GM18873 (cell line): ENCODE results near the gene SLC9A3.

Experiments used
- ATAC-seq: cut with Tn5 transposase; IDR thresholded peaks from one replicate; pipeline ENCODE4 v1.9.1; 2021; ENCODE audit warnings: mild to moderate bottlenecking, moderate library complexity, moderate number of reproducible peaks; ENCODE audit not compliant: unreplicated experiment, low FRiP score

SLC9A3 gene

GRCh38 chr5:555058-555623 is 30.9 kb upstream of the SLC9A3 start:
- no peak for ATAC-seq

GRCh38 chr5:554284-554988 is 30.2 kb upstream of the SLC9A3 start:
- ATAC-seq, result no peak

GRCh38 chr5:553874-554273 is 29.6 kb upstream of the SLC9A3 start:
- no peak for ATAC-seq

GRCh38 chr5:551406-551805 is 27.2 kb upstream of the SLC9A3 start:
- no peak for ATAC-seq

GRCh38 chr5:549229-549628 is 25.0 kb upstream of the SLC9A3 start:
- ATAC-seq, result no peak

GRCh38 chr5:548256-548655 is 24.0 kb upstream of the SLC9A3 start:
- no peak for ATAC-seq

GRCh38 chr5:547086-547924 is 23.1 kb upstream of the SLC9A3 start:
- no peak for ATAC-seq

GRCh38 chr5:546376-546908 is 22.2 kb upstream of the SLC9A3 start:
- ATAC-seq, result no peak

GRCh38 chr5:545641-546375 is 21.6 kb upstream of the SLC9A3 start:
- ATAC-seq, result no peak

- ATAC-seq, result no peak
Observed at GRCh38 chr5:544675-545355, 20.6 kb upstream of the SLC9A3 start.

- peak; percentile 83 for ATAC-seq
Observed at GRCh38 chr5:543755-544674, 19.8 kb upstream of the SLC9A3 start.

GRCh38 chr5:543351-543750 is 19.1 kb upstream of the SLC9A3 start:
- ATAC-seq, result no peak

- ATAC-seq, result no peak
Observed at GRCh38 chr5:542319-543311, 18.4 kb upstream of the SLC9A3 start.

- ATAC-seq, result no peak
Observed at GRCh38 chr5:541539-542318, 17.5 kb upstream of the SLC9A3 start.

- ATAC-seq, result no peak
Observed at GRCh38 chr5:540906-541538, 16.8 kb upstream of the SLC9A3 start.

GRCh38 chr5:540071-540905 is 16.0 kb upstream of the SLC9A3 start:
- ATAC-seq, result no peak
